ENCODE results near the gene SMAD4. TPM values are rescaled to one million over a fixed set of nuclear protein-coding genes. Genes with fewer than 3 reads are reported as not detected.

SMAD4 gene
- total RNA-seq, 1 experiment from 2014 or later: 172 TPM

- no peak overlapping the region for H4K91ac ChIP-seq (ENCODE audit: insufficient read length, low read depth, low read length)
- no CpG with 5 or more reads among the region's 5 CpGs for WGBS (ENCODE audit: extremely low coverage, insufficient read length, low lambda C conversion rate)
These were observed 48.0 kb downstream of the SMAD4 start for GRCh38 chr18:51078026-51078425.

More at GRCh38 chr18:51078026-51078425, 48.0 kb downstream of the SMAD4 start:
- H3K9me3 Mint-ChIP-seq: no peaks in the 10 kb centered on the region
- H2AK5ac ChIP-seq (ENCODE audit: insufficient read length, low read length): no peak overlapping the region
- no peak overlapping the region for H3K4me3 Mint-ChIP-seq
- no peak overlapping the region for H3K9ac ChIP-seq (ENCODE audit: extremely low read depth, insufficient read length, low read length)
- H3K27ac Mint-ChIP-seq: no peak overlapping the region
- no peaks in the 10 kb centered on the region for H3K79me2 ChIP-seq (ENCODE audit: insufficient read depth, low read length)
- no peak overlapping the region for H2BK12ac ChIP-seq (ENCODE audit: insufficient read length, low read depth, low read length)
- H3K56ac ChIP-seq (ENCODE audit: insufficient read length, low read depth, low read length): no peak overlapping the region
- H4K20me1 ChIP-seq (ENCODE audit: control insufficient read depth, insufficient read depth, insufficient read length): no peaks in the 10 kb centered on the region
- no peak overlapping the region for H3K27ac ChIP-seq (ENCODE audit: insufficient read length, low read depth, low read length)
- no peak overlapping the region for H3K4me2 ChIP-seq (ENCODE audit: insufficient read depth, insufficient read length, low read length)
- no peak overlapping the region for H3K14ac ChIP-seq (ENCODE audit: insufficient read depth, low read length)
- no peaks in the 10 kb centered on the region for H3K4me1 ChIP-seq (ENCODE audit: insufficient read depth, low read length)
- H4K5ac ChIP-seq (ENCODE audit: insufficient read length, low read depth, low read length): no peak overlapping the region
- no peak overlapping the region for H3K4ac ChIP-seq (ENCODE audit: low read depth, low read length)
- peaks cover 32 to 84% (median 81%) of the 10 kb centered on the region in 3 experiments; a peak in 6 of 7 replicates for H3K36me3 Mint-ChIP-seq (ENCODE audit: insufficient read depth in 1 of 3, low read depth in 3 of 3)
- H2BK15ac ChIP-seq (ENCODE audit: low read depth, low read length): no peak overlapping the region
- H3K18ac ChIP-seq (ENCODE audit: insufficient read length, low read depth, low read length): no peak overlapping the region
- H3K79me1 ChIP-seq (ENCODE audit: insufficient read depth, low read depth, low read length, poor library complexity, severe bottlenecking): no peaks in the 10 kb centered on the region
- no peak overlapping the region for H2AFZ ChIP-seq (ENCODE audit: low read length)
- no peaks in the 10 kb centered on the region for H3K23me2 ChIP-seq (ENCODE audit: insufficient read length, low read depth, low read length, poor library complexity, severe bottlenecking)
- no peak for TF ChIP-seq CTCF (conservative IDR thresholded peaks at IDR 0.05)
- no peaks in the 10 kb centered on the region for H3K27me3 ChIP-seq (ENCODE audit: insufficient read depth, low read length)
- H2BK5ac ChIP-seq (ENCODE audit: insufficient read length, low read length): no peak overlapping the region
- H2BK20ac ChIP-seq (ENCODE audit: low read depth, low read length, poor library complexity, severe bottlenecking): no peak overlapping the region
- no peaks in the 10 kb centered on the region for H3K27me3 Mint-ChIP-seq (ENCODE audit: low read depth)
- no peaks in the 10 kb centered on the region for H3K9me3 ChIP-seq (ENCODE audit: control insufficient read depth, low read depth, low read length)
- H2BK120ac ChIP-seq (ENCODE audit: low read depth, low read length, poor library complexity, severe bottlenecking): no peak overlapping the region
- H3K4me1 Mint-ChIP-seq: no peaks in the 10 kb centered on the region
- H3K23ac ChIP-seq (ENCODE audit: insufficient read length, low read depth, low read length): no peak overlapping the region
- DNase-seq: no peak
- no peak overlapping the region for H4K8ac ChIP-seq (replicated peaks; ENCODE audit: insufficient read length, low read depth, low read length)
- no peak overlapping the region for H3T11ph ChIP-seq (ENCODE audit: low read length)

Data from H9 (cell line).